HEK293 (cell line): ENCODE measurements around the gene CREBRF.

ENCODE experiments used
- CTCF ChIA-PET: fragments of 350-600 bp; formaldehyde crosslinking; extraction: SDS; loops from one replicate; lab custom pipeline; 2021; ENCODE audit warnings: antibody characterized with exemption; lab: Yijun Ruan, JAX
- POLR2A ChIA-PET: fragments of 300-600 bp; formaldehyde crosslinking; extraction: SDS; loops from one replicate; lab custom pipeline; 2020; ENCODE audit warnings: antibody characterized with exemption, inconsistent platforms; lab: Yijun Ruan, JAX
- H3K27ac ChIP-seq: fragments of 200-500 bp; sonication (Bioruptor generic); 2 replicates; pipeline ENCODE4 v1.5.1; 2014; ENCODE audit warnings: low read depth, low read length, control low read depth, inconsistent platforms; ENCODE audit errors: extremely low read depth
- H3K36me3 ChIP-seq, 2 experiments: fragments of 200-500 bp in 1 of 2; sonication (Bioruptor generic) in 1 of 2; 1 replicate in 1 of 2; 2 replicates in 1 of 2; pipeline ENCODE4 v1.5.1; 2014 to 2017; ENCODE audit warnings: inconsistent platforms in 2 of 2, low read length in 2 of 2; ENCODE audit not compliant: control insufficient read depth in 2 of 2, insufficient read depth in 1 of 2
- H3K4me1 ChIP-seq: fragments of 200-500 bp; sonication (Bioruptor generic); 2 replicates; pipeline ENCODE4 v1.5.1; 2014; ENCODE audit warnings: mild to moderate bottlenecking, low read length, inconsistent platforms; ENCODE audit not compliant: control insufficient read depth, insufficient read depth
- H3K4me3 ChIP-seq: 2 replicates; pipeline ENCODE4 v1.5.1; 2011; ENCODE audit warnings: low read depth, mild to moderate bottlenecking, control low read depth, low read length, moderate library complexity
- H3K9me3 ChIP-seq: fragments of 200-500 bp; sonication (Bioruptor generic); 2 replicates; pipeline ENCODE4 v1.5.1; 2014; ENCODE audit warnings: low read depth, low read length, inconsistent platforms; ENCODE audit not compliant: control insufficient read depth, insufficient read depth
- GFI1B ChIP-seq: fragments of 450-650 bp; formaldehyde crosslinking; IDR thresholded peaks from 2 replicates; pipeline ENCODE4 v1.5.1; 2016; ENCODE audit warnings: missing biosample characterization, missing genetic modification characterization
- GLI4 ChIP-seq: fragments of 450-650 bp; formaldehyde crosslinking; IDR thresholded peaks from 2 replicates; pipeline ENCODE4 v1.5.1; 2016; ENCODE audit warnings: missing biosample characterization, missing genetic modification characterization
- PRDM10 ChIP-seq: fragments of 450-650 bp; formaldehyde crosslinking; IDR thresholded peaks from 2 replicates; pipeline ENCODE4 v1.5.1; 2016; ENCODE audit warnings: missing biosample characterization, missing genetic modification characterization
- PRDM4 ChIP-seq: fragments of 450-650 bp; formaldehyde crosslinking; IDR thresholded peaks from 2 replicates; pipeline ENCODE4 v1.5.1; 2017; ENCODE audit warnings: missing biosample characterization, missing genetic modification characterization
- SALL2 ChIP-seq: fragments of 450-650 bp; formaldehyde crosslinking; IDR thresholded peaks from 2 replicates; pipeline ENCODE4 v1.5.0; 2017; ENCODE audit warnings: missing biosample characterization, mild to moderate bottlenecking, missing genetic modification characterization, borderline replicate concordance
- ZBTB17 ChIP-seq: fragments of 450-650 bp; formaldehyde crosslinking; IDR thresholded peaks from 2 replicates; pipeline ENCODE4 v1.5.1; 2016; ENCODE audit warnings: missing biosample characterization, missing genetic modification characterization
- ZEB2 ChIP-seq: fragments of 450-650 bp; formaldehyde crosslinking; IDR thresholded peaks from 2 replicates; pipeline ENCODE4 v1.5.1; 2016; ENCODE audit warnings: missing biosample characterization, missing genetic modification characterization
- ZNF133 ChIP-seq: fragments of 450-650 bp; formaldehyde crosslinking; IDR thresholded peaks from 2 replicates; pipeline ENCODE4 v1.5.1; 2016; ENCODE audit warnings: missing biosample characterization, missing genetic modification characterization
- ZNF350 ChIP-seq: fragments of 450-650 bp; formaldehyde crosslinking; IDR thresholded peaks from 2 replicates; pipeline ENCODE4 v1.5.0; 2017; ENCODE audit warnings: missing biosample characterization, mild to moderate bottlenecking, missing genetic modification characterization
- ZNF629 ChIP-seq: fragments of 450-650 bp; formaldehyde crosslinking; IDR thresholded peaks from 2 replicates; pipeline ENCODE4 v1.5.1; 2017; ENCODE audit warnings: missing biosample characterization, missing genetic modification characterization
- ZNF670 ChIP-seq: fragments of 450-650 bp; formaldehyde crosslinking; IDR thresholded peaks from 2 replicates; pipeline ENCODE4 v1.5.1; 2016; ENCODE audit warnings: missing biosample characterization, missing genetic modification characterization, low read depth
- ZNF677 ChIP-seq: fragments of 450-650 bp; IDR thresholded peaks from 2 replicates; pipeline ENCODE4 v1.5.0; 2018; ENCODE audit warnings: missing biosample characterization, mild to moderate bottlenecking, missing genetic modification characterization, moderate library complexity
- ZNF701 ChIP-seq: fragments of 450-650 bp; formaldehyde crosslinking; IDR thresholded peaks from 2 replicates; pipeline ENCODE4 v1.5.1; 2016; ENCODE audit warnings: missing biosample characterization, missing genetic modification characterization
- ZNF776 ChIP-seq: fragments of 450-650 bp; formaldehyde crosslinking; IDR thresholded peaks from 2 replicates; pipeline ENCODE4 v1.5.0; 2017; ENCODE audit warnings: missing biosample characterization, missing genetic modification characterization, borderline replicate concordance
- ZNF837 ChIP-seq: fragments of 450-650 bp; formaldehyde crosslinking; IDR thresholded peaks from 2 replicates; pipeline ENCODE4 v1.5.1; 2016; ENCODE audit warnings: missing biosample characterization, missing genetic modification characterization
- ZSCAN23 ChIP-seq: fragments of 450-650 bp; formaldehyde crosslinking; IDR thresholded peaks from 2 replicates; pipeline ENCODE4 v1.5.1; 2016; ENCODE audit warnings: missing biosample characterization, missing genetic modification characterization

The CREBRF gene

GRCh38 chr5:173020643-173021042 is 35.5 kb upstream of the CREBRF start:
- Histone ChIP-seq H3K36me3 (peaks cover 12 to 25% of the 10 kb centered on the region in 2 experiments; a peak in 2 of 3 replicates), H3K4me1 (peaks cover 9% of the 10 kb centered on the region), H3K27ac (no peak overlapping the region), H3K9me3 (no peaks in the 10 kb centered on the region), H3K4me3 (no peak overlapping the region)
- ChIA-PET POLR2A (no interaction called here), CTCF (interaction anchor here (1.3 kb wide), 1 partner anchor 22 kb away, joined by 3 read pairs; no protein-coding TSS in a partner anchor)
- no peak for TF ChIP-seq ZNF677
- TF ChIP-seq SALL2 (tag by site-specific recombination): no peak
- no peak for TF ChIP-seq GFI1B (tag by site-specific recombination)

GRCh38 chr5:173025651-173026050 is 30.5 kb upstream of the CREBRF start:
- ChIA-PET POLR2A (no interaction called here), CTCF (no interaction called here)
- no peak for TF ChIP-seq ZNF776 (tag by site-specific recombination)
- TF ChIP-seq ZNF350 (tag by site-specific recombination): no peak
- no peak for TF ChIP-seq ZSCAN23
- 0 out of 2 replicates have a peak, but pooled peaks have one; percentile 18 for TF ChIP-seq ZEB2
- peak; percentile 58 for TF ChIP-seq PRDM10 (tag by site-specific recombination)
- no peak for TF ChIP-seq ZNF837 (tag by site-specific recombination)
- peak; percentile 64 for TF ChIP-seq ZNF629 (tag by site-specific recombination)
- no peak for TF ChIP-seq ZNF701 (tag by site-specific recombination)
- TF ChIP-seq ZNF670 (tag by site-specific recombination): no peak
- TF ChIP-seq GLI4: no peak
- TF ChIP-seq ZBTB17: peak; percentile 27; the same call in 1 of the 2 replicates
- no peak overlapping the region for H3K27ac ChIP-seq
- H3K36me3 ChIP-seq: peaks cover 12 to 15% of the 10 kb centered on the region in 2 experiments; a peak in 2 of 3 replicates
- H3K4me1 ChIP-seq: peaks cover 10% of the 10 kb centered on the region
- H3K9me3 ChIP-seq: no peaks in the 10 kb centered on the region
- H3K4me3 ChIP-seq: no peak overlapping the region

DNA sequence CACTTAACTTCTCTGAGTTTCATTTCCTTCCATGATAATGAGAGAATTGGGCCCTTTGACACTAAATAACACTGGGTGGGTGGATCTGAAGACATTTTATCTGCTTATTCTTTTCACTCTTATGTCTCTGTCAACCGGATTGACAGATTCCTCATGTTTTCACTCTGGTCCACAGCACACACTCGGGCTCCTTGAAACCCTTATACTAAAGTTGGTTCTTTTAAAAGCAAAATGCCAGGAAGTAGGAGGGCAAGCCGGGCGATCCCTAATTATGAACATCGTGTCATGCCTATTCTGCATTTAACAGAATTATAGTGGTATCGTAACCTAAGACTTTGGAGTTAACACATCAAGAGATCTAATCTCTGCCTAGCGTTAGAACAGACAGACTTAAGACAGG is 28.2 kb upstream of the CREBRF start:
- ChIA-PET POLR2A (interaction anchor here (0.8 kb wide), 1 partner anchor 27 kb away, joined by 4 read pairs; no protein-coding TSS in a partner anchor), CTCF (interaction anchor here (0.6 kb wide), 1 partner anchor 44 kb away, joined by 3 read pairs; the partner anchor contains the start of gene ATP6V0E1)
- no peak overlapping the region for H3K27ac ChIP-seq
- no peak overlapping the region for H3K4me3 ChIP-seq
- H3K36me3 ChIP-seq: peaks cover 0 to 4% of the 10 kb centered on the region in 2 experiments; a peak in 1 of 3 replicates
- peaks cover 10% of the 10 kb centered on the region for H3K4me1 ChIP-seq
- no peak for TF ChIP-seq ZNF133 (tag by site-specific recombination)
- TF ChIP-seq PRDM4: peak; percentile 95
- H3K9me3 ChIP-seq: no peaks in the 10 kb centered on the region
